ENCODE results near the gene LYAR. TPM values are rescaled to one million over a fixed set of nuclear protein-coding genes. Genes with fewer than 3 reads are reported as not detected.

Gene LYAR
- total RNA-seq, 2 experiments from 2014 or later = 37.7 to 37.9 TPM

DNA sequence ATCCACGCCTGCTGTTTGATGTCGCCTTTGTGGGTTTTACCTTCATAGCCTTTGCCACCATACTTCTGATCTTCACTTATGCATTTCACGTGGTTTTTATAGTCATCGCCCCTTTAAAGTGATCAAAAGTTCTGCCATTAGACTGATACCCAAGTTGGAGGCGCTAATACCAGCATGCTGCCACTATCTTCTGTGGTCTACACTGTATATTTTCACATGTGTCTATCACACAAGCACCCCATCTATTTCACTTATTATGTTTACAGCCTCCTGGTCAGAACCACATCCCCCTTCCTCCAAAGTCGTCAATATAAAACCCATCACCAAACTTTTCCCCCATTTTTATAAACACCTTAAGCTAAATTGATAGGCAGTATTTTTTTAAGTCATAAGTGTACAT is 8.2 kb downstream of the LYAR start:
- DNase-seq (no peak), ATAC-seq (no peak)
- Mint-ChIP-seq H3K9me3 (ENCODE audit: insufficient read depth) (no peaks in the 10 kb centered on the region), H3K4me1 (ENCODE audit: low read depth) (peaks cover 5% of the 10 kb centered on the region), H3K36me3 (ENCODE audit: low read depth) (peaks cover 55% of the 10 kb centered on the region), H3K4me3 (no peak overlapping the region), H3K27me3 (ENCODE audit: low read depth) (no peaks in the 10 kb centered on the region), H3K27ac (no peak overlapping the region)
- CTCF ChIA-PET = interaction anchor here (1.4 to 1.6 kb wide), 2 partner anchors 13 to 22 kb away, joined by 3 to 7 read pairs; no protein-coding TSS in a partner anchor
- POLR2A ChIA-PET = interaction anchor here (0.7 kb wide), 1 partner anchor 260 kb away, joined by 3 read pairs; the partner anchor contains the start of gene STX18

DNA sequence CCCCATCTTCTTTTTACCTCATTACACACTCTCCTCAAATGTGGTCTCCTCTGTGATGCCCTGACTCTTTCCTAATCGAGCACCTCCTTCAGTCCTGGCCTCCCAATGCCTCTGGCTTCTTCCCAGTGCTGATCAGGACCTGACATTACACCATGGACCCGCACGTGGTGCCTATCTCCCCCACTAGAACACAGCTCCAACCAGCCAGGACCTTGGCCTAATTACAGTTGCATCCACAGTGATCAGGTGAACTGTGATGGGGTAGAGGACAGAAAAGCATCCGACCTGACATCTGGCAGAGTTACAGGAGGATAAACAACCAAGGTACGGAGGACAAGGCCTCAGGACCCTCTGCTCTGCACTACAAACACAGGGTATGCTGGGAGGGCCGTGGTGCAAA is 12.4 kb downstream of the LYAR start:
- H3K36me3 Mint-ChIP-seq (ENCODE audit: low read depth) = peaks cover 51% of the 10 kb centered on the region
- ChIA-PET POLR2A (no interaction called here), CTCF (no interaction called here)
- H3K4me1 Mint-ChIP-seq (ENCODE audit: low read depth) = peaks cover 2% of the 10 kb centered on the region
- no peaks in the 10 kb centered on the region for H3K27me3 Mint-ChIP-seq (ENCODE audit: low read depth)
- ATAC-seq (no peak), DNase-seq (no peak)
- H3K4me3 Mint-ChIP-seq = no peak overlapping the region
- peak overlapping the region; percentile 52 for H3K27ac Mint-ChIP-seq
- H3K9me3 Mint-ChIP-seq (ENCODE audit: insufficient read depth) = no peaks in the 10 kb centered on the region

DNA sequence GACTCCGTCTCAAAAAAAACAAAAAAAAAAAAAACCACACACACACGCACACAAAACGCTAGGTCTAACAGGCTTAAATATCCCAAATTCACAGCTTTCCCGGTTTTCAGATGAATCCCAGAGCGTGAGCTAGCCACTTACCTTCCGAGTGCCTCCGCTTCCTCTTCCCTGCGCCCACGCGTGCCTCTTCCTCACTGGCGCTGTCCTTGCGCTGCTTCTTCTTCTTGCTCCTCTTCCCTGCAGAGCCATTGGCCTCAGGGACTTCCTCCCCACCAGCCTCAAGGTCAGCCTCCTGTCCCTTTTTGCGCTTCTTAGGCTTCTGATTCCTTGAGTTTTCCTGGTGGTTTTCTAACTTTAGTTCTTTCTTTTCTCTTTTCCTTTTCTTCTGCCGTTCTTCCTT is 15.7 kb downstream of the LYAR start:
- ATAC-seq (no peak), DNase-seq (no peak)
- CTCF ChIA-PET = interaction anchor here (1.2 to 1.9 kb wide), 3 partner anchors 10 to 16 kb away, joined by 3 to 10 read pairs (median 5); partner anchors contain the start of genes LYAR and ZBTB49
- Mint-ChIP-seq H3K36me3 (ENCODE audit: low read depth) (peaks cover 53% of the 10 kb centered on the region), H3K27ac (no peak overlapping the region), H3K9me3 (ENCODE audit: insufficient read depth) (no peaks in the 10 kb centered on the region), H3K4me1 (ENCODE audit: low read depth) (peaks cover 19% of the 10 kb centered on the region), H3K4me3 (no peak overlapping the region), H3K27me3 (ENCODE audit: low read depth) (no peaks in the 10 kb centered on the region)
- POLR2A ChIA-PET = no interaction called here

DNA sequence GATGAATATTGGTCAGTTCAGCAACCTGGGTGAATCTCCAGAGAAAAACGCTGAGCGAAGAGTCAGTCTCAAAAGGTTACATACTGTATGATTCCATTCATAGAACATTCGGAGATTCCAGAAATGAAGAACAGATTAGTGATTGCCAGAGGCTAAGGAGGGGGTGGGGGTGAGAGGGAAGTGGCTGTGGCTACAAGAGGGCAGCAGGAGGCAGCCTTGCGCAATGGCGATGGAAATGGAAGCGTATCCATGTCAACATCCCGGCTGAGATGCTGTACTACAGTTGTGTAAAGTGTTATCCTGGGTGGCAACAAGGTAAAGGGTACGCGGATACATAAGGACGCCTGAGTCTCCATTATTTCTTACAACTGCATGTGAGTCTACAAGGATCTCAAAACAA is 18.0 kb downstream of the LYAR start:
- DNase-seq (no peak), ATAC-seq (no peak)
- Mint-ChIP-seq H3K27ac (peak overlapping the region; percentile 14), H3K4me3 (no peak overlapping the region), H3K36me3 (ENCODE audit: low read depth) (peaks cover 56% of the 10 kb centered on the region), H3K27me3 (ENCODE audit: low read depth) (no peaks in the 10 kb centered on the region), H3K4me1 (ENCODE audit: low read depth) (peaks cover 25% of the 10 kb centered on the region), H3K9me3 (ENCODE audit: insufficient read depth) (no peaks in the 10 kb centered on the region)
- POLR2A ChIA-PET = no interaction called here
- CTCF ChIA-PET = interaction anchor here (1.0 kb wide), 1 partner anchor 12 kb away, joined by 3 read pairs; no protein-coding TSS in a partner anchor

DNA sequence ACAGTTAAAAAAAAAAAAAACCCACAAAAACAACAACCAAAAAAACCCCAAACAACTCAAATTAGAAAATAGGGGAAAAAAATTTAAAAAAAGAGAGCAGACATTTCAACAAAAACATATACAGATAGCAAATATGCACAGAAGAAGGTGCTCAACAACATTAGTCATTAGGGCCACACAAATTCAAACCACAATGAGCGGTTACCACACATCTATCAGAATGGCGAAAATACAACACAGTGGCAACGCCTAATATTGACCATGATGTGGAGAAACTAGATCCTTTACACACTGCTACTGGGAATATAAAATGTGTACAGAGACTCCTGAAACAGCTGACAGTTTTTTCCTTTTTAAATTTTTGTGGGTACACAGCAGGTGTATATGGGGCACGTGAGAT is 19.4 kb downstream of the LYAR start:
- Mint-ChIP-seq H3K36me3 (ENCODE audit: low read depth) (peaks cover 64% of the 10 kb centered on the region), H3K4me3 (peak overlapping the region; percentile 27), H3K9me3 (ENCODE audit: insufficient read depth) (no peaks in the 10 kb centered on the region), H3K4me1 (ENCODE audit: low read depth) (peaks cover 26% of the 10 kb centered on the region), H3K27me3 (ENCODE audit: low read depth) (no peaks in the 10 kb centered on the region), H3K27ac (peak overlapping the region; percentile 86)
- CTCF ChIA-PET = interaction anchor here (1.0 kb wide), 1 partner anchor 10 kb away, joined by 7 read pairs; no protein-coding TSS in a partner anchor
- POLR2A ChIA-PET = interaction anchor here (2.0 kb wide), 1 partner anchor 22 kb away, joined by 10 read pairs; the partner anchor contains the start of gene TMEM128
- ATAC-seq (no peak), DNase-seq (no peak)

DNA sequence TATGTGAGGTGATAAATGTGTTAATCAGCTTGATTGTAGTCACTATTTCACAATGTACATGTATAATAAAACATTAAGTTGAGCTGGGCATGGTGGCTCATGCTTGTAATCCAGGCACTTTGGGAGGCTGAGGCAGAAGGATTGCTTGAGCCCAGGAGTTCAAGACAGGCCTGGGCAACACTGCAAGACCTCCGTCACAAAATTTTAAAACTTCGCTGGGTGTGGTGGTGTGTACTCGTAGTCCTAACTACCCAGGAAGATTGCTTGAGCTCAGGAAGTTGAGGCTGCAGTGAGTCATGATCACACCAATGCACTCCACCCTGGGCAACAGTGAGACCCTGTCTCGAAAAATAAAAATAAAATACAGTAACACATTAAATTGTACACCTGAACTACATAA is 20.1 kb downstream of the LYAR start:
- Mint-ChIP-seq H3K4me1 (ENCODE audit: low read depth) (peaks cover 26% of the 10 kb centered on the region), H3K36me3 (ENCODE audit: low read depth) (peaks cover 63% of the 10 kb centered on the region), H3K4me3 (peak overlapping the region; percentile 63), H3K27ac (peak overlapping the region; percentile 88), H3K9me3 (ENCODE audit: insufficient read depth) (no peaks in the 10 kb centered on the region), H3K27me3 (ENCODE audit: low read depth) (no peaks in the 10 kb centered on the region)
- CTCF ChIA-PET = interaction anchor here (1.0 kb wide), 1 partner anchor 10 kb away, joined by 7 read pairs; no protein-coding TSS in a partner anchor
- ATAC-seq = peak; percentile 78
- POLR2A ChIA-PET = interaction anchor here (0.7 to 2.0 kb wide), 2 partner anchors 10 to 22 kb away, joined by 5 to 10 read pairs; partner anchors contain the start of gene TMEM128
- DNase-seq = peak; percentile 42

DNA sequence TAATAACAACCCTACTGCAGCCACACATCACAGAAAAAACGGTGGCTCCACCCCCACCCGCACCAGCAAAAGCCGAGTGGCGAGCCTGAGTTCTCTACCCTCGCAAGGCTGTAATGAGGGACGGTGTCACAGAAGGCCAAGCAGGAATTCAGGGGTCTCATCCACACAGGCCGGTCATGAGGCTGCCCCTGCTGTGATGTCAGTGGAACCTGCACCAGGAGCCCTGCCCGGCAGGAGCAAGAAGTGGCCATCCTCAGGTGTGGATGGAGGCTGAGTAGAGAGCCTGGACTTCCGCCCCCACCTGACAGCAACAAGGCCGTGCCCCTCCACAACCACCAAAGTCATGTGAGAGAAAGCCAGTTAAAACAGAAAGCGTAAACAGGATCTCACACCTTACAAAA is 20.6 kb downstream of the LYAR start:
- CTCF ChIA-PET = interaction anchor here (1.0 to 2.1 kb wide), 5 partner anchors 9 to 161 kb away, joined by 3 to 13 read pairs (median 4); no protein-coding TSS in a partner anchor
- H3K4me1 Mint-ChIP-seq (ENCODE audit: low read depth) = peaks cover 26% of the 10 kb centered on the region
- no peaks in the 10 kb centered on the region for H3K27me3 Mint-ChIP-seq (ENCODE audit: low read depth)
- DNase-seq (peak; percentile 53), ATAC-seq (peak; percentile 77)
- peak overlapping the region; percentile 63 for H3K4me3 Mint-ChIP-seq
- POLR2A ChIA-PET = interaction anchor here (0.7 to 2.0 kb wide), 2 partner anchors 9 to 21 kb away, joined by 5 to 10 read pairs; partner anchors contain the start of gene TMEM128
- peaks cover 57% of the 10 kb centered on the region for H3K36me3 Mint-ChIP-seq (ENCODE audit: low read depth)
- H3K9me3 Mint-ChIP-seq (ENCODE audit: insufficient read depth) = no peaks in the 10 kb centered on the region
- H3K27ac Mint-ChIP-seq = peak overlapping the region; percentile 88

DNA sequence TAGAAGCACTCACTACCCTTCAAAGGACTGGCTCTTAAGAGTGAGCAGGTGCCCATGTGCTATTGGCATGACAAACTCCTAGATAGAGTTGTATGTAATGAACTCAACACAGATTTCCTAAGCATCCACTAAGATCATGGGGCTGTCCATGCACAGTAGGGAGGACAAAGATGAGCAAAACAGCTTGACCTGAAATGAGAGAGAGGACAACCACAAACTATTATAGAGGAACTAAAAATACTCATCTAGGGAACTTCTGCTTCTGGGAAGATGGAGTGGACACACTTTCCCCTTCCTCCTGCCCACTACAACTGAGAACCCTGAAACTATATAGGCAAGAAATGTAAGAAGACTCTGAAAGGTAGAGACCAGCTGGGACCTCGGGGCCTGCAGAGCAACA is 21.2 kb downstream of the LYAR start:
- ChIA-PET CTCF (interaction anchor here (0.9 to 2.1 kb wide), 6 partner anchors 9 to 161 kb away, joined by 3 to 13 read pairs (median 4); no protein-coding TSS in a partner anchor), POLR2A (interaction anchor here (2.0 kb wide), 1 partner anchor 20 kb away, joined by 10 read pairs; the partner anchor contains the start of gene TMEM128)
- no peaks in the 10 kb centered on the region for H3K27me3 Mint-ChIP-seq (ENCODE audit: low read depth)
- peaks cover 25% of the 10 kb centered on the region for H3K4me1 Mint-ChIP-seq (ENCODE audit: low read depth)
- H3K27ac Mint-ChIP-seq = peak overlapping the region; percentile 88
- ATAC-seq (no peak), DNase-seq (no peak)
- H3K4me3 Mint-ChIP-seq = peak overlapping the region; percentile 63
- peaks cover 55% of the 10 kb centered on the region for H3K36me3 Mint-ChIP-seq (ENCODE audit: low read depth)
- no peaks in the 10 kb centered on the region for H3K9me3 Mint-ChIP-seq (ENCODE audit: insufficient read depth)

DNA sequence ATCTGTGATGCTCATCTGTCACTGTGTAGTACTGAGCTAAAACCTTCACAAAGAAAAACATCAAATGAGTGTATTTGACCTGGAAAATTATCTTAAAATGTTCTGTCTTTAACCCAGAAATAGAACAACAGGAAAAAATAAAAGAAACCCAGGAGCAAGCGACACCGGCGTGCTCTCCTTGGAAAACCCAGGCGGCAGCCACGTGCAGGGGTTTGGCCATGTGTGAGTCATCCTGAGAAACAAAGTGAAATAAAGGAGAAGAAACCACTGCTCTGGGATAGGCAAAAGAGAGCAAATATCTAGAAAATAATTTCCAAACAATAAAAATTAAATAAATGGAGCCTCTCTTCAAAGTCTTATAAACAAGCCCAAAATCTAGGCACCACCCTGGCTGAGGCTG is 22.0 kb downstream of the LYAR start:
- Mint-ChIP-seq H3K27ac (no peak overlapping the region), H3K27me3 (ENCODE audit: low read depth) (no peaks in the 10 kb centered on the region), H3K4me3 (no peak overlapping the region), H3K9me3 (ENCODE audit: insufficient read depth) (no peaks in the 10 kb centered on the region), H3K36me3 (ENCODE audit: low read depth) (peaks cover 54% of the 10 kb centered on the region), H3K4me1 (ENCODE audit: low read depth) (peaks cover 25% of the 10 kb centered on the region)
- DNase-seq (no peak), ATAC-seq (no peak)
- ChIA-PET CTCF (interaction anchor here (0.9 to 2.1 kb wide), 7 partner anchors 8 to 67 kb away, joined by 3 to 13 read pairs (median 3); partner anchors contain the start of gene TMEM128), POLR2A (interaction anchor here (1.1 kb wide), 1 partner anchor 20 kb away, joined by 3 read pairs; the partner anchor contains the start of gene TMEM128)

DNA sequence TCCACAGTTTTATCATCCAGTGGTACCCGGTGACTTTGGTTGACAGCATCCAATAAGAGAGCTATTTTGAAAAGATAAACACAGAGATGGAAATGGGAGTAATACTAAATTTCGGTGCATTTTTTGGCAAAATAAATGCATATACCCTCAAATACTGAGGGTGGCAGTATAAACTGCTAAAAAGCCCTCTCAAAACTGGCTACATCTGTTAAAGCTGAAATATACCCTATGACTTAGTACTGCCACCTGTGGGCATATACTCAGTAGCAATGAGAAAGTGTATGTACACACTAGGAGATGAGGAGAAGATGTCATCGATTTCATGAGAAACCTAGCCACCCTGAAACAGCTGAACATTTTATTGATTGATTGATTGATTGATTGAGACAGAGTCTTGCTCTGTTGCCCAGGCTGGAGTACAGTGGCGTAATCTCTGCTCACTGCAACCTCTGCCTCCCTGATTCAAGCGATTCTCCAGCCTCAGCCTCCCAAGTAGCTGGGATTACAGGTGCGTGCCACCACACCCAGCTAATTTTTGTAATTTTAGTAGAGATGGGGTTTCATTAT is 29.7 kb downstream of the LYAR start:
- Mint-ChIP-seq H3K4me1 (ENCODE audit: low read depth) (peaks cover 3% of the 10 kb centered on the region), H3K27ac (no peak overlapping the region), H3K4me3 (no peak overlapping the region), H3K36me3 (ENCODE audit: low read depth) (no peaks in the 10 kb centered on the region), H3K27me3 (ENCODE audit: low read depth) (peaks cover under 1% of the 10 kb centered on the region), H3K9me3 (ENCODE audit: insufficient read depth) (no peaks in the 10 kb centered on the region)
- ChIA-PET CTCF (interaction anchor here (0.7 to 3.7 kb wide), 31 partner anchors 8 to 260 kb away, joined by 3 to 68 read pairs (median 5); partner anchors contain the start of gene TMEM128), POLR2A (interaction anchor here (0.9 to 1.6 kb wide), 3 partner anchors 9 to 32 kb away, joined by 3 to 6 read pairs (median 5); partner anchors contain the start of gene TMEM128)
- DNase-seq = peak; percentile 40
- ATAC-seq = peak; percentile 98

DNA sequence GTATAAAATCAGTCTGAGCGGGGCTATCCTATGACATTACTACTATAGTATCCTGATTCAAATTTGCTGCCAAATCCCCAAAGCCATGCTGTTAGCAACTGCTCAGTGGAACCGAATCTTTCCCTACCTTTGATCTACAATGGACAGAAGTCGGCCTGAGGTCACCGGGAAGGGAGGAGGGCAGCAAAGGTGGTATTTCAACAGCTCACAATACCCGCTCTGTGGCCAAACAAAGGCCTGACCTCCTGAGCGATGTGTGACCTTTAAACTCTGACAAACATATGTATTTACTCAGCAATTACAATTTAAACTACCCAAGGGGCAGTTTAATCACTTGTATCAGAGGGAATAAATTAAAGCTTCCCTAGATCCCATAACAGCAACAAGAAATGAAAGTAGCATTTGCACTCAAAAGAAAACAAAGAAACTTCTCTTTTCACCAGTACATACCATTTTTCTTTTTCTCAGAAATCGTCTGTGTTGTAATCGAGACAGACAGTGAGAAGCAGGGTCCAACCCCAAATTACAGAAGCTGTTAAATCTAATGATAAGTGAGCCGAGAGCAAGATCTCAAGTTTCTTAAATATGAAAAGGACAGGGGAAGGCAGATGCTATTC is 30.4 kb downstream of the LYAR start:
- ATAC-seq = no peak
- ChIA-PET POLR2A (interaction anchor here (0.9 to 1.6 kb wide), 3 partner anchors 10 to 33 kb away, joined by 3 to 6 read pairs (median 5); partner anchors contain the start of gene TMEM128), CTCF (interaction anchor here (0.7 to 3.7 kb wide), 31 partner anchors 9 to 260 kb away, joined by 3 to 68 read pairs (median 5); partner anchors contain the start of gene TMEM128)
- Mint-ChIP-seq H3K9me3 (ENCODE audit: insufficient read depth) (no peaks in the 10 kb centered on the region), H3K27ac (no peak overlapping the region), H3K4me1 (ENCODE audit: low read depth) (peaks cover 3% of the 10 kb centered on the region), H3K36me3 (ENCODE audit: low read depth) (no peaks in the 10 kb centered on the region), H3K27me3 (ENCODE audit: low read depth) (peaks cover 3% of the 10 kb centered on the region), H3K4me3 (no peak overlapping the region)
- DNase-seq = no peak

All from activated CD8-positive, alpha-beta T cell treated with anti-CD3 and anti-CD28 coated beads, Interleukin-2, amount 10 ng/mL, durations not matched to agents 7 days and 5 days (primary cell).